SU-DHL-6 (cell line): ENCODE results near the gene RAPGEF3.
A peak's percentile ranks its signal among the peaks of the same experiment; 100 is the strongest.

Experiments used
- H2AFZ ChIP-seq: fragments of 200-600 bp; sonication (generic); 2 replicates; pipeline ENCODE4 v1.6.1; 2014; ENCODE audit warnings: low read depth, mild to moderate bottlenecking, moderate library complexity, mixed read lengths, antibody characterized with exemption, low read length; ENCODE audit not compliant: severe bottlenecking
- H3F3A ChIP-seq: fragments of 200-600 bp; shearing (Covaris generic); 2 replicates; pipeline ENCODE4 v1.6.0; 2016; ENCODE audit warnings: antibody characterized with exemption, mild to moderate bottlenecking; ENCODE audit not compliant: insufficient read depth
- H3K27ac ChIP-seq: fragments of 200-600 bp; sonication (generic); 2 replicates; pipeline ENCODE4 v1.5.1; 2016; ENCODE audit warnings: low read depth, mild to moderate bottlenecking, low read length, moderate library complexity, mixed read lengths
- H3K27me3 ChIP-seq: fragments of 200-600 bp; sonication (generic), shearing (Covaris generic); 2 replicates; pipeline ENCODE4 v1.6.0; 2014; ENCODE audit warnings: mild to moderate bottlenecking, low read length
- H3K36me3 ChIP-seq: fragments of 200-600 bp; sonication (generic); 2 replicates; pipeline ENCODE4 v1.6.1; 2014; ENCODE audit warnings: mild to moderate bottlenecking, low read length, mixed read lengths
- H3K4me2 ChIP-seq: fragments of 300-600, 200-600 bp; shearing (Covaris generic), sonication (generic); 2 replicates; pipeline ENCODE4 v1.6.0; 2014; ENCODE audit warnings: low read length, low read depth, mild to moderate bottlenecking; ENCODE audit not compliant: poor library complexity, severe bottlenecking
- H3K4me3 ChIP-seq: fragments of 200-600 bp; sonication (generic); 2 replicates; pipeline ENCODE4 v1.5.1; 2014; ENCODE audit warnings: antibody characterized with exemption, low read length, mild to moderate bottlenecking, mixed read lengths; ENCODE audit not compliant: insufficient read depth, poor library complexity, severe bottlenecking
- H3K79me2 ChIP-seq: fragments of 200-600 bp; sonication (generic); 2 replicates; pipeline ENCODE4 v1.6.1; 2014; ENCODE audit warnings: mild to moderate bottlenecking, low read length, moderate library complexity; ENCODE audit not compliant: insufficient read depth
- H3K9ac ChIP-seq: fragments of 200-600 bp; sonication (generic); 2 replicates; pipeline ENCODE4 v1.7.0; 2014; ENCODE audit warnings: mild to moderate bottlenecking, low read length
- H3K9me2 ChIP-seq: fragments of 200-600 bp; sonication (generic); replicated peaks from 2 replicates; pipeline ENCODE4 v1.6.1; 2014; ENCODE audit warnings: low read length; ENCODE audit not compliant: insufficient read depth
- H3K9me3 ChIP-seq: fragments of 200-600 bp; sonication (generic); 2 replicates; pipeline ENCODE4 v1.6.1; 2014; ENCODE audit warnings: low read length, mixed read lengths; ENCODE audit not compliant: insufficient read depth
- H4K20me1 ChIP-seq: fragments of 200-600 bp; sonication (generic); 2 replicates; pipeline ENCODE4 v1.6.1; 2014; ENCODE audit warnings: low read depth, mild to moderate bottlenecking, antibody characterized with exemption, low read length, moderate library complexity, mixed read lengths
- CTCF ChIP-seq: fragments of 200-600 bp; sonication (generic); IDR thresholded peaks from one replicate; pipeline ENCODE4 v1.5.1; 2017; ENCODE audit warnings: antibody characterized with exemption, mild to moderate bottlenecking, low read length, moderate library complexity; ENCODE audit not compliant: insufficient read depth, poor library complexity, severe bottlenecking
- EZH2phosphoT487 ChIP-seq: fragments of 200-600 bp; sonication (generic), shearing (Covaris generic); conservative IDR thresholded peaks from 2 replicates; pipeline ENCODE4 v1.6.1; 2018; ENCODE audit warnings: mild to moderate bottlenecking, antibody characterized with exemption, low read length, moderate library complexity, mixed read lengths

RAPGEF3 gene

GRCh38 chr12:47779943-47780504 is 21.3 kb upstream of the RAPGEF3 start:
- H3K9ac ChIP-seq, result no peak overlapping the region; the same call in 1 of the 2 replicates
- H3K4me3 ChIP-seq, result no peak overlapping the region
- no peaks in the 10 kb centered on the region for H3K36me3 ChIP-seq
- no peaks in the 10 kb centered on the region for H3K9me2 ChIP-seq
- no peaks in the 10 kb centered on the region for H3K27me3 ChIP-seq
- H3K79me2 ChIP-seq, result no peaks in the 10 kb centered on the region
- H4K20me1 ChIP-seq, result no peaks in the 10 kb centered on the region
- no peak for TF ChIP-seq CTCF
- TF ChIP-seq EZH2phosphoT487, result no peak
- H3F3A ChIP-seq, result 0 out of 2 replicates have a peak, but pooled peaks cover 11% of the 10 kb centered on the region
- 0 out of 2 replicates have a peak overlapping the region, but pooled peaks have one; percentile 13 for H3K27ac ChIP-seq
- H3K9me3 ChIP-seq, result no peaks in the 10 kb centered on the region
- H3K4me2 ChIP-seq, result peak overlapping the region; percentile 28
- H2AFZ ChIP-seq, result peak overlapping the region; percentile 79

- H3K4me3 ChIP-seq, result no peak overlapping the region
- H2AFZ ChIP-seq, result peak overlapping the region; percentile 79
- peak overlapping the region; percentile 28 for H3K4me2 ChIP-seq
- 0 out of 2 replicates have a peak overlapping the region, but pooled peaks have one; percentile 13 for H3K27ac ChIP-seq
- TF ChIP-seq EZH2phosphoT487 (no peak), CTCF (peak; percentile 92)
- H3K79me2 ChIP-seq, result no peaks in the 10 kb centered on the region
- 0 out of 2 replicates have a peak, but pooled peaks cover 11% of the 10 kb centered on the region for H3F3A ChIP-seq
- no peaks in the 10 kb centered on the region for H3K36me3 ChIP-seq
- H3K27me3 ChIP-seq, result no peaks in the 10 kb centered on the region
- no peaks in the 10 kb centered on the region for H3K9me3 ChIP-seq
- no peaks in the 10 kb centered on the region for H4K20me1 ChIP-seq
- H3K9me2 ChIP-seq, result no peaks in the 10 kb centered on the region
- H3K9ac ChIP-seq, result no peak overlapping the region; the same call in 1 of the 2 replicates
Observed at GRCh38 chr12:47779301-47779942, 20.7 kb upstream of the RAPGEF3 start.

- no peaks in the 10 kb centered on the region for H3K9me2 ChIP-seq
- H3K79me2 ChIP-seq, result no peaks in the 10 kb centered on the region
- H3K4me3 ChIP-seq, result no peak overlapping the region
- H3K4me2 ChIP-seq, result no peak overlapping the region
- H3K27me3 ChIP-seq, result no peaks in the 10 kb centered on the region
- H3K9me3 ChIP-seq, result no peaks in the 10 kb centered on the region
- no peaks in the 10 kb centered on the region for H3K36me3 ChIP-seq
- no peak overlapping the region for H2AFZ ChIP-seq
- 0 out of 2 replicates have a peak, but pooled peaks cover 11% of the 10 kb centered on the region for H3F3A ChIP-seq
- no peak overlapping the region for H3K27ac ChIP-seq
- H4K20me1 ChIP-seq, result no peaks in the 10 kb centered on the region
- H3K9ac ChIP-seq, result no peak overlapping the region
- TF ChIP-seq EZH2phosphoT487 (no peak), CTCF (no peak)
Observed at GRCh38 chr12:47778881-47779280, 20.2 kb upstream of the RAPGEF3 start.
